Measurements from ENCODE around the gene USP24. TPM values are rescaled to one million over a fixed set of nuclear protein-coding genes. Genes with fewer than 3 reads are reported as not detected.
"Not testable (repeated sequence)": the region's sequence is repeated elsewhere in the genome, so short reads cannot be mapped to it uniquely, and the experiment has no call there.

Gene USP24
- total and polyA plus RNA-seq, 4 donors = 42.5 to 70.6 (median 46.9) TPM

DNA sequence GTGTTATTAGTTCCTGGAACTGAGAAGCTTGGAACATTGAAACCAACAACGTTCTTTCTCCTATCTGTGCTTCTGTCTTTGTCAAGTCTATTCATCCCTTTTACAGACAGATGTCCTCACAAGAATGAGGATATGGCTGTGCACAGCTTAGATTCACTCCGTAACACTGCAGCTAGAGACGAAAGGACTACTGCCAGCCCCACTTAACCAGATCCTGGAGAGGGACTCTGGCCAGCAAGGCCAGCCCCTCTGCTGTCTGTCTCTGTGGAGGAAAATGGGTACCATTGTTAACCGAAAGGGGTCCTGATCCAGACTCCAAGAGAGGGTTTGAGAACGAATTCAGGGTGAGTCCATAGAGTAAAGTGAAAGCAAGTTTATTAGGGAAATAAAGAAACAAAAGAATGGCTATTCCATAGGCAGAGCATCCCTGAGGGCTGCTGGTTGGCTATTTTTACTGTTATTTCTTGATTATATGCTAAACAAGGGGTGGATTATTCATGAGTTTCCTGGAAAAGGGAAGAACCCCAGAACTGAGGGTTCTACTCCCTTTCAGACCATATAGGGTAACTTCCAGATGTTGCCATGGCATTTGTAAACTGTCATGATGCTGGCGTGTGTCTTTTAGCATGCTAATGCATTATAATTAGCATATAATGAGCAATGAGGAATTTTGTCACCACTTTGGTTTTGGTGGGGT lies 17.4 kb upstream of the USP24 start:
- Histone ChIP-seq H3K4me3 (ENCODE audit: low read depth, low read length) (no peak overlapping the region), H3K27me3 (ENCODE audit: control insufficient read depth, insufficient read depth, low read length) (no peaks in the 10 kb centered on the region), H3K27ac (ENCODE audit: low read depth, low read length) (no peak overlapping the region), H3K4me1 (ENCODE audit: control insufficient read depth, insufficient read depth, low read length) (no peaks in the 10 kb centered on the region), H3K9me3 (ENCODE audit: control insufficient read depth, insufficient read depth, low read length) (no peaks in the 10 kb centered on the region), H3K36me3 (ENCODE audit: control insufficient read depth, insufficient read depth, low read length) (no peaks in the 10 kb centered on the region)
- no peak for DNase-seq (ENCODE audit: low read depth in 4 of 6, low spot score in 6 of 6)
- WGBS (ENCODE audit: insufficient coverage) = 83% methylated on average over 2 of the region's 6 CpGs

DNA sequence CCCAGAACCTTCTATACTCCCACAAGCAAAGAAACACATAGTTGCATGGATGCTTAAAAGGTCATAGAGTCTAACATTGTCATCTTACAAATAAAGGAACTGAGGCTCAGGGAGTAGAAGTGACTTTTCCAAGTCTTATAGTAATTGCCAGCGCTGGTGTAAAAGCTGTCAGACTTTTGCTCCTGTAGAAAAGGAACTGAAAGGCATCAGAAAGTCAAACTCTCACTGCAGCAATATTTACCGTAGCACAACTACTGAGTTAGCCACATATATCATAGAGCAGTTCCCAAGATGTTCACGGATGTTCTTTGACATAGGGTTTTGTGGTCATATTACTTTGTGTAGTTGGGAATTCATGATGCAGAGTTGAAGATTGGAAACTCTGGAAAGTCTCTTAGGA lies 16.6 kb upstream of the USP24 start:
- H3K4me1 ChIP-seq (ENCODE audit: control insufficient read depth, insufficient read depth, low read length) = no peaks in the 10 kb centered on the region
- H3K36me3 ChIP-seq (ENCODE audit: control insufficient read depth, insufficient read depth, low read length) = no peaks in the 10 kb centered on the region
- WGBS (ENCODE audit: insufficient coverage) = no CpG with 5 or more reads among the region's 3 CpGs
- no peaks in the 10 kb centered on the region for H3K9me3 ChIP-seq (ENCODE audit: control insufficient read depth, insufficient read depth, low read length)
- no peaks in the 10 kb centered on the region for H3K27me3 ChIP-seq (ENCODE audit: control insufficient read depth, insufficient read depth, low read length)
- no peak overlapping the region for H3K4me3 ChIP-seq (ENCODE audit: low read depth, low read length)
- DNase-seq (ENCODE audit: low read depth in 4 of 6, low spot score in 6 of 6) = no peak
- no peak overlapping the region for H3K27ac ChIP-seq (ENCODE audit: low read depth, low read length)

DNA sequence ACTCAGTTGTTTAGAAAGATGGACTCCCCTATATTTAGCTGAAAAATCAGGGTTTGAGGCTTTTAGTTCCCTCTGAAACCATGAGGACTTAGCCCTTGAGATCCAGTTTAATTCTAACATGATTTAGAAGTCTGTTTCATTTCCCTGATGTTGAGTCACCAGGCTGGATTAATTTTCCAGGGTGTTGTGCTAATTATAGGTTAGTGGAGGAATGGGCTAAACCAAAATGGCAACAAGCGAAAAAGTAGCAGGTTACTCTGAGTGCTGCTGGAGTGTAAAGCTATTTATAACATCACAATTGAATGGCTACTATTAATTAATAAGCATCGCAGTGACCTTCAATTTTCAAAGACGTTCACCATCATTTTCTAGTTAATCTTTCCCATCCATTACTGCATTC lies 15.5 kb upstream of the USP24 start:
- no peaks in the 10 kb centered on the region for H3K9me3 ChIP-seq (ENCODE audit: control insufficient read depth, insufficient read depth, low read length)
- no peak overlapping the region for H3K27ac ChIP-seq (ENCODE audit: low read depth, low read length)
- no peaks in the 10 kb centered on the region for H3K4me1 ChIP-seq (ENCODE audit: control insufficient read depth, insufficient read depth, low read length)
- DNase-seq (ENCODE audit: low read depth in 4 of 6, low spot score in 6 of 6) = no peak
- WGBS (ENCODE audit: insufficient coverage) = no CpG with 5 or more reads among the region's 3 CpGs
- H3K27me3 ChIP-seq (ENCODE audit: control insufficient read depth, insufficient read depth, low read length) = no peaks in the 10 kb centered on the region
- no peaks in the 10 kb centered on the region for H3K36me3 ChIP-seq (ENCODE audit: control insufficient read depth, insufficient read depth, low read length)
- no peak overlapping the region for H3K4me3 ChIP-seq (ENCODE audit: low read depth, low read length)

DNA sequence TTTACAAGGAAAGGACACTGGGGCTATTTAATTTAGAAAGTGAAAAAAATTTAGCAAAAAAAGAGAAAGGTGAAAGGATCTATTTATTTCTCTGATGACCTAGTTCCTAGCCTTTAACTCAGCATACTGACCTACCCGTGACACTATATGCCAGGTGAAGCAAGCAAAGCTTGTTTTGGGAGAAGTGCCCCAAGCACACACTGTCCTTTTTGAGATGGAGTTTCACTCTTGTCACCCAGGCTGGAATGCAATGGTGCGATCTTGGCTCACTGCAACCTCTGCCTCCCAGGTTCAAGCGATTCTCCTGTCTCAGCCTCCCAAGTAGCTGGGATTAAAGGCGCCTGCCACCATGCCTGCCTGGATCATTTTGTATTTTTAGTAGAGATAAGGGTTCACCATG lies 14.6 kb upstream of the USP24 start:
- H3K4me3 ChIP-seq (ENCODE audit: low read depth, low read length); H3K4me1 ChIP-seq (ENCODE audit: control insufficient read depth, insufficient read depth, low read length); H3K27ac ChIP-seq (ENCODE audit: low read depth, low read length); DNase-seq (ENCODE audit: low read depth in 4 of 6, low spot score in 6 of 6); H3K9me3 ChIP-seq (ENCODE audit: control insufficient read depth, insufficient read depth, low read length); H3K36me3 ChIP-seq (ENCODE audit: control insufficient read depth, insufficient read depth, low read length); H3K27me3 ChIP-seq (ENCODE audit: control insufficient read depth, insufficient read depth, low read length): not testable (repeated sequence)
- WGBS (ENCODE audit: insufficient coverage) = 100% methylated on average over 3 of the region's 4 CpGs

DNA sequence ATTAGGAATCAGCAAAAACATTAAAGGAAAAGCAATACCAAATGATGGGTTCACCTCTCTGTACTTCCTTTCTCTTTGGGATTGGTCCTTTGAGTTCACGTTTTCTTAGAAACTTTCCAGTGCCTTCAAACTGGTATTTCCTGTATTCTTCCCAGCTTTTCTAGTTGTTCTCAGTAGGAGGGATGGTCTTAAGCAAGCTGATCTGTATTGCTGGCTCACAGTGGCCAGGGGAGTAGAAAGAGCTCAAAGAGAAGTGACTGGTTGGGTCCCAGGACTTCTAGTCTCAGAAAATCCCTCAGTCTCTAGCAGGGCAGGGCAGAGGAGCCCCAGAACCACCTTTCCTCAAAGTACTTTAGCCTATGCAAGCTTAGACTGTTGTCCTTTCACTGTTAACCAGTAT lies 10.1 kb upstream of the USP24 start:
- no peak overlapping the region for H3K4me3 ChIP-seq (ENCODE audit: low read depth, low read length)
- H3K36me3 ChIP-seq (ENCODE audit: control insufficient read depth, insufficient read depth, low read length) = no peaks in the 10 kb centered on the region
- DNase-seq (ENCODE audit: low read depth in 4 of 6, low spot score in 6 of 6) = no peak
- no peaks in the 10 kb centered on the region for H3K9me3 ChIP-seq (ENCODE audit: control insufficient read depth, insufficient read depth, low read length)
- H3K4me1 ChIP-seq (ENCODE audit: control insufficient read depth, insufficient read depth, low read length) = no peaks in the 10 kb centered on the region
- no peak overlapping the region for H3K27ac ChIP-seq (ENCODE audit: low read depth, low read length)
- no CpG with 5 or more reads among the region's 1 CpG for WGBS (ENCODE audit: insufficient coverage)
- H3K27me3 ChIP-seq (ENCODE audit: control insufficient read depth, insufficient read depth, low read length) = no peaks in the 10 kb centered on the region

DNA sequence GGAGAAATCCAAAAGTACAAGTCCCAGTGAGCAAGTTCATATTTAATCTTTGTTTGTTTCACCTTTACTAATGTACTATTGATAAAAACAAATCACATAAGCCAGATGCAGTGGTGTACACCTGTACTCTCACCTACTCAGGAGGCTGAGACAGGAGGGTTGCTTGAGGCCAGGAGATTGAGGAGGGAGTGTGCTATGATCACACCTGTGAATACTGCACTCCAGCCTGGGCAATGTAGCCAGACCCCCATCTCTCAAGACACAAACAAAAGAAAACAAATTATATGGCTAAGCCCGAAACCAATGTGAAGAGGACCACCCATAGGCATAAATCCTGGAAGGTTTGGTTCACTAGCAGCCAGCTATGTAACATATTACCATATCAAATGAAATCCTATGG lies 9.6 kb upstream of the USP24 start:
- Histone ChIP-seq H3K4me1 (ENCODE audit: control insufficient read depth, insufficient read depth, low read length) (no peaks in the 10 kb centered on the region), H3K27ac (ENCODE audit: low read depth, low read length) (no peak overlapping the region), H3K4me3 (ENCODE audit: low read depth, low read length) (no peak overlapping the region), H3K36me3 (ENCODE audit: control insufficient read depth, insufficient read depth, low read length) (no peaks in the 10 kb centered on the region), H3K27me3 (ENCODE audit: control insufficient read depth, insufficient read depth, low read length) (no peaks in the 10 kb centered on the region), H3K9me3 (ENCODE audit: control insufficient read depth, insufficient read depth, low read length) (no peaks in the 10 kb centered on the region)
- WGBS (ENCODE audit: insufficient coverage) = 100% methylated on average over 1 of the region's 1 CpG
- DNase-seq (ENCODE audit: low read depth in 4 of 6, low spot score in 6 of 6) = no peak

DNA sequence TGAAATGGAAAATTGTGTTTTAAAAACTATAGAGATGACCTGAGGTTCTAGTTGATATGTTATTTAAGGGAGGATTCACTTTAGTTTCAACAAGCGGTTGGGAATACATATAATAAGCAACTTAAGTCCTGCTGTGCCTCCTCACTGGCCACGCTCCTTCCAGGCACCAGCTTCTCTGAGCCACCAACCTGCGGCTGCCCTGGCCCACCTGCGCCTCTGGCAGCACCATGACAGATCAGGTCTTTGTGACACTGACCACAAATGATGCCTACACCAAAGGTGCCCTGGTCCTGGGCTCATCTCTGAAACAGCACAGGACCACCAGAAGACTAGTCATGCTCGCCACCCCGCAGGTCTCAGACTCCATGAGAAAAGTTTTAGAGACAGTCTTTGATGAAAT lies 7.0 kb upstream of the USP24 start:
- no peak for DNase-seq (ENCODE audit: low read depth in 4 of 6, low spot score in 6 of 6)
- Histone ChIP-seq H3K4me3 (ENCODE audit: low read depth, low read length) (no peak overlapping the region), H3K27me3 (ENCODE audit: control insufficient read depth, insufficient read depth, low read length) (no peaks in the 10 kb centered on the region), H3K27ac (ENCODE audit: low read depth, low read length) (no peak overlapping the region), H3K9me3 (ENCODE audit: control insufficient read depth, insufficient read depth, low read length) (no peaks in the 10 kb centered on the region), H3K36me3 (ENCODE audit: control insufficient read depth, insufficient read depth, low read length) (no peaks in the 10 kb centered on the region), H3K4me1 (ENCODE audit: control insufficient read depth, insufficient read depth, low read length) (no peaks in the 10 kb centered on the region)
- WGBS (ENCODE audit: insufficient coverage) = 80% methylated on average over 5 of the region's 6 CpGs

DNA sequence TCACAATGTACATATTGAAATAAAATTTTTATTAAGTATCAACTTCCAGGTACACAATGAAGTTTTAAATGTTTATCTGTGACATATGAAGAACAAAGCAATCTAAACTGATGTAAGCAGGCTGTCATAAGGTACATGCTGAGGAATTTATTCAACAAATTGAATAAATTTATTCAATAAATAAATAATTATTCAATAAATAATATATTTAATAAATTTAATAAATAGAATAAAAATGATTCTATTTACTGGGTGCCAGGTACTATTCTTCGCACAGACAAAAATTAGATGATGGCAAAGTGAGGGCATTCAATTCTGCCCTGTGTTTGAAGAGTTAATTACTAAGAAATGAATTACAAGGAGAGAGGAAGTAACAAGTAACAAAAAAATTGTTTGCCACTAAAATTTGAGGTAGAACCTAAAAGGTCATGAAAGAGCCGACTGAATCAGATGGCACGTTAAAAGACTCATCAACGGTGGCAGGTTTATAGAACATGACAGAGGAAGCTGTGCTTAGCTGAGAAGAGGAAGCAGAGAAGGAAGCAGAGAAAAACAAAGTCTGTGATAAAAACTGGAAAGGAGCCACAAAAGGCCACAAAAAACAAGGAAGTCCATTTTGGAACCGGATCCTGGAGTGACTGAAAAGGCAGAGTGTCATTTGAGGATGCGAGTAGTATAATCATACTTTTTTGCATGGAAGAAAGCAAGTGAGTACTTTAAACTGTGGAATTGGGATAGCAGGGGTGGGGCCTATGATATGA lies 2.2 kb upstream of the USP24 start:
- peak in 2 of 6 donors; percentile 13 to 59 for DNase-seq (ENCODE audit: low read depth in 4 of 6, low spot score in 6 of 6)
- Histone ChIP-seq H3K27me3 (ENCODE audit: control insufficient read depth, insufficient read depth, low read length) (no peaks in the 10 kb centered on the region), H3K27ac (ENCODE audit: low read depth, low read length) (no peak overlapping the region), H3K4me1 (ENCODE audit: control insufficient read depth, insufficient read depth, low read length) (peaks cover 9% of the 10 kb centered on the region), H3K36me3 (ENCODE audit: control insufficient read depth, insufficient read depth, low read length) (no peaks in the 10 kb centered on the region), H3K4me3 (ENCODE audit: low read depth, low read length) (no peak overlapping the region), H3K9me3 (ENCODE audit: control insufficient read depth, insufficient read depth, low read length) (no peaks in the 10 kb centered on the region)
- WGBS (ENCODE audit: insufficient coverage) = 7% methylated on average over 4 of the region's 6 CpGs

DNA sequence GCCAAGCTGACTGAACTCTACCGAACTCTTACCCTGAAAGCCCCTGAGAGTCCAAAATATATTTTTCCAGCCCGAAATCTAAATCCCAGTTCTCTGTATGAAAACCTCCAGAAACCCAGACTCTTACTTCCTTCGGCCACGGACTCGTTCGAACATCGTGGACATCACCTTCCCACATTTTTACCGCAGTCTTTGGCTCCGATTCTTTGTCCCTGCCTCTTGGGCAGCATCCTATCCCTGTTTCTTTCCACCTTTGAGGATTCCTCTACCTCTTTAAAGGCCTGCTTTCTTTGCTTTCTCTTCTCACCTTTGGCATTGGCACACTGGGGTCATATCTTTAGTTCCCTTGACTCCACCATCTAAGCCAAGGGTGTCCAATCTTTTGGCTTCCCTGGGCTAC lies 932 bp upstream of the USP24 start:
- H3K4me3 ChIP-seq (ENCODE audit: low read depth, low read length) = peak overlapping the region; percentile 70
- DNase-seq (ENCODE audit: low read depth in 4 of 6, low spot score in 6 of 6) = no peak
- peaks cover 9% of the 10 kb centered on the region for H3K4me1 ChIP-seq (ENCODE audit: control insufficient read depth, insufficient read depth, low read length)
- H3K27ac ChIP-seq (ENCODE audit: low read depth, low read length) = peak overlapping the region; percentile 84
- no peaks in the 10 kb centered on the region for H3K9me3 ChIP-seq (ENCODE audit: control insufficient read depth, insufficient read depth, low read length)
- H3K36me3 ChIP-seq (ENCODE audit: control insufficient read depth, insufficient read depth, low read length) = no peaks in the 10 kb centered on the region
- H3K27me3 ChIP-seq (ENCODE audit: control insufficient read depth, insufficient read depth, low read length) = no peaks in the 10 kb centered on the region
- 14% methylated on average over 9 of the region's 9 CpGs for WGBS (ENCODE audit: insufficient coverage)

DNA sequence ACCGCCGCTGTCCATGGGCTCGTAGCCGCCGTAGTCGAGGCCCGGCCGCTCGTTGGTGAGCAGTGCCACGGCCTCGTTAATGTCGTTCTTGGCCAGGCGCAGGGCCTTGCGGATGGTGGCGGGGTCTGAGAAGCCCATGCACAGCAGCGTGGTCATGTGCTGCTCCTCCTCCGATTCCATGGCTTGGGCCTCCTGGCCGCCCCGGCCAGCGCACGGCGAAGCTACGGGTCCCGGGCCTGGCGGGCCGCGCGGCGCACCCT lies 300 bp downstream of the USP24 start:
- Histone ChIP-seq H3K9me3 (ENCODE audit: control insufficient read depth, insufficient read depth, low read length) (no peaks in the 10 kb centered on the region), H3K4me3 (ENCODE audit: low read depth, low read length) (peak overlapping the region; percentile 70), H3K27me3 (ENCODE audit: control insufficient read depth, insufficient read depth, low read length) (no peaks in the 10 kb centered on the region), H3K36me3 (ENCODE audit: control insufficient read depth, insufficient read depth, low read length) (no peaks in the 10 kb centered on the region), H3K27ac (ENCODE audit: low read depth, low read length) (peak overlapping the region; percentile 84), H3K4me1 (ENCODE audit: control insufficient read depth, insufficient read depth, low read length) (peaks cover 9% of the 10 kb centered on the region)
- peak in 2 of 6 donors; percentile 77 to 82 for DNase-seq (ENCODE audit: low read depth in 4 of 6, low spot score in 6 of 6)
- under 1% methylated on average over 29 of the region's 29 CpGs for WGBS (ENCODE audit: insufficient coverage)
